K562 (cell line): ENCODE measurements around the gene NT5DC2. TPM values are rescaled to one million over a fixed set of nuclear protein-coding genes. Genes with fewer than 3 reads are reported as not detected.

Source experiments
- DACH1 ChIP-seq: fragments of 450-650 bp; IDR thresholded peaks from 2 replicates; pipeline ENCODE4 v1.6.1; 2018; ENCODE audit not compliant: partially characterized antibody
- EP400 ChIP-seq: fragments of 450-650 bp; IDR thresholded peaks from 2 replicates; pipeline ENCODE4 v1.6.1; 2017; ENCODE audit warnings: antibody characterized with exemption, mild to moderate bottlenecking, moderate library complexity
- HMG20A ChIP-seq: fragments of 450-650 bp; formaldehyde crosslinking; conservative IDR thresholded peaks from 2 replicates; pipeline ENCODE4 v1.4.0; 2020; ENCODE audit warnings: mild to moderate bottlenecking, mixed read lengths
- ILK ChIP-seq: fragments of 450-650 bp; IDR thresholded peaks from 2 replicates; pipeline ENCODE4 v1.6.1; 2016; ENCODE audit warnings: missing genetic modification characterization, low read depth, mild to moderate bottlenecking, missing compliant biosample characterization, moderate library complexity, borderline replicate concordance
- MYC ChIP-seq, 2 experiments: fragments of 250-450 bp in 1 of 2; sonication (Bioruptor Pico) in 1 of 2; IDR thresholded peaks; 2 replicates each; pipeline versions ENCODE4 v1.5.1 to v1.6.1; 2012 to 2021; ENCODE audit warnings: low read depth in 2 of 2, borderline replicate concordance in 1 of 2, improper control_type of control experiment in 1 of 2, low read length in 1 of 2, mild to moderate bottlenecking in 1 of 2, moderate library complexity in 1 of 2
- NFRKB ChIP-seq: fragments of 450-650 bp; IDR thresholded peaks from 2 replicates; pipeline ENCODE4 v1.6.1; 2016; ENCODE audit warnings: low read depth
- PATZ1 ChIP-seq: fragments of 250-450 bp; sonication (Bioruptor Pico); IDR thresholded peaks from 2 replicates; pipeline ENCODE4 v1.5.0; 2020; ENCODE audit warnings: mild to moderate bottlenecking, borderline replicate concordance
- PHF20 ChIP-seq: fragments of 450-650 bp; IDR thresholded peaks from 2 replicates; pipeline ENCODE4 v1.6.1; 2018; ENCODE audit not compliant: partially characterized antibody
- POLR2A ChIP-seq: fragments of 450-650 bp; conservative IDR thresholded peaks from 2 replicates; pipeline ENCODE4 v1.6.1; 2016
- PRDM10 ChIP-seq: fragments of 450-650 bp; IDR thresholded peaks from 2 replicates; pipeline ENCODE4 v1.6.1; 2018; ENCODE audit not compliant: partially characterized antibody
- SUPT5H ChIP-seq: fragments of 450-650 bp; IDR thresholded peaks from 2 replicates; pipeline ENCODE4 v1.6.1; 2016
- ZBTB7A ChIP-seq: IDR thresholded peaks from 2 replicates; pipeline ENCODE4 v1.6.1; 2011; ENCODE audit warnings: low read depth, mild to moderate bottlenecking, low read length, moderate library complexity, borderline replicate concordance; ENCODE audit not compliant: control insufficient read depth
- ZFP1 ChIP-seq: fragments of 450-650 bp; formaldehyde crosslinking; IDR thresholded peaks from 2 replicates; pipeline ENCODE4 v1.4.0; 2020; ENCODE audit warnings: mild to moderate bottlenecking, mixed read lengths
- ZKSCAN3 ChIP-seq: fragments of 250-450 bp; sonication (Bioruptor Pico); IDR thresholded peaks from 2 replicates; pipeline ENCODE4 v1.4.0; 2020
- ZNF146 ChIP-seq: IDR thresholded peaks from one replicate; pipeline ENCODE4 v1.6.1; 2018; ENCODE audit warnings: missing compliant biosample characterization; ENCODE audit not compliant: unreplicated experiment
- ZNF3 ChIP-seq: fragments of 250-450 bp; sonication (Bioruptor Pico); IDR thresholded peaks from 2 replicates; pipeline ENCODE4 v1.5.0; 2021; ENCODE audit warnings: mild to moderate bottlenecking, moderate library complexity
- ZNF707 ChIP-seq: fragments of 250-450 bp; sonication (Bioruptor Pico); conservative IDR thresholded peaks from 2 replicates; pipeline ENCODE4 v1.8.0; 2022; ENCODE audit warnings: inconsistent platforms, mild to moderate bottlenecking, moderate library complexity
- ZNF764 ChIP-seq: fragments of 250-450 bp; sonication (Bioruptor Pico); IDR thresholded peaks from 2 replicates; pipeline ENCODE4 v1.4.0; 2020; ENCODE audit warnings: low read depth, mild to moderate bottlenecking, moderate library complexity
- polyA plus RNA-seq, 8 experiments: library from polyadenylated mRNA; depleted of rRNA in 4 of 8; stranded (reverse) in 5 of 8; unstranded in 3 of 8; fragments of >200 nt; fragmentation: Nextera tagmentation in 2 of 8; fragmentation: Illumina TruSeq in 1 of 8; extraction: Ambion mirVana in 2 of 8; extraction: Trizol in 1 of 8; gene quantifications; 2 replicates each; pipeline versions ENCODE4 v1.2.1 to v1.2.3, GENCODE V29; 2011 to 2014; ENCODE audit warnings: inconsistent platforms in 1 of 8, missing spikeins in 1 of 8
- total RNA-seq, 7 experiments: library from RNA; depleted of rRNA in 6 of 7; stranded (reverse); fragments of >200 nt in 6 of 7; fragmentation: Illumina TruSeq in 2 of 7; extraction: Trizol in 2 of 7; gene quantifications; 2 replicates each; pipeline versions ENCODE4 v1.2.1 to v1.2.3, GENCODE V29; 2011 to 2021; ENCODE audit warnings: low replicate concordance in 1 of 7
- TF ChIP-seq, protein P1 (sequence below), 2 experiments: IDR thresholded peaks; 2 replicates each; pipeline ENCODE4 v1.6.1; 2011; ENCODE audit warnings: borderline replicate concordance in 1 of 2, control low read depth in 1 of 2, low read depth in 1 of 2, low read length in 1 of 2, mild to moderate bottlenecking in 1 of 2, mixed read lengths in 1 of 2, moderate library complexity in 1 of 2; ENCODE audit not compliant: insufficient read depth in 1 of 2, insufficient read length in 1 of 2, poor library complexity in 1 of 2, severe bottlenecking in 1 of 2; ENCODE audit errors: extremely low read depth in 1 of 2
- TF ChIP-seq, protein P2 (sequence below): sonication (generic); formaldehyde crosslinking; IDR thresholded peaks from 2 replicates; pipeline ENCODE4 v1.8.1; 2023; ENCODE audit warnings: mild to moderate bottlenecking, missing genetic modification reagents, moderate library complexity

The NT5DC2 gene
- total and polyA plus RNA-seq, 9 of the 15 experiments (the other 6 are each of a cell fraction or from before 2014, with no cell fraction given): 25.6 to 168 (median 122) TPM

DNA sequence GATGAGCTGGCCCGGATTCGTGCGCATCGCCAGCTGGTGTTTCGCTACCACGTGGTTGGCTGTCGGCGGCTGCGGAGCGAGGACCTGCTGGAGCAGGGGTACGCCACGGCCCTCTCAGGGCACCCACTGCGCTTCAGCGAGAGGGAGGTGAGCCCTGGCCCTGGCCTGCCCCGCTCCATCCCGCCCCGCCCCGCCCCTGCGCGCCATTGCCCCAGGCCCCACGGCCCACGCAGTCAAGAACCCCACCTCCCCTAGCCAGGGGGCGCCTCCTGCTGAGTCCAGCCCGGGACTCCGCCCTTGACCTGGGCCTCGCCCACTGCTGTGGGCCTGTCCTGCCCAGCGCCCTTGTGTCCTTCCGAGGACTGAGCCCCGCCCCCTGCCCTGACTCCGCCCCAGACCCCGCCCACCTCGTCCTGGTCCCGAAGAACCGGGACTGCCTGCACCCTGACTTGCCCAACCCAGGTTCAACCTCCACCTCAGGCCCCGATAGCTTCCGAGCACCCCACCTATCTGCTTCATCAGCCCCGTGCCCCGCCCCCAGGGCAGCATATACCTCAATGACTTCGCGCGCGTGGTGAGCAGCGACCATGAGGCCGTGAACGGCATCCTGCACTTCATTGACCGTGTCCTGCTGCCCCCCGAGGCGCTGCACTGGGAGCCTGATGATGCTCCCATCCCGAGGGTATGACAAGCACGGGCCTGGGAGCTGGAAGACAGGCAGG lies 14.8 kb downstream of the NT5DC2 start (continued):
- no peak for TF ChIP-seq ZFP1 (CRISPR knock-in tag)
- TF ChIP-seq ZNF764 (CRISPR knock-in tag): no peak
- TF ChIP-seq MYC (IDR thresholded peaks at IDR 0.05; ENCODE audit: low read depth, low read length): peak; percentile 14; the same call in 1 of the 2 replicates
- no peak for TF ChIP-seq MYC (CRISPR knock-in tag; IDR thresholded peaks at IDR 0.05; ENCODE audit: borderline replicate concordance, low read depth)
- no peak for TF ChIP-seq ZNF3
- TF ChIP-seq NFRKB: no peak
- TF ChIP-seq, protein P1, sequence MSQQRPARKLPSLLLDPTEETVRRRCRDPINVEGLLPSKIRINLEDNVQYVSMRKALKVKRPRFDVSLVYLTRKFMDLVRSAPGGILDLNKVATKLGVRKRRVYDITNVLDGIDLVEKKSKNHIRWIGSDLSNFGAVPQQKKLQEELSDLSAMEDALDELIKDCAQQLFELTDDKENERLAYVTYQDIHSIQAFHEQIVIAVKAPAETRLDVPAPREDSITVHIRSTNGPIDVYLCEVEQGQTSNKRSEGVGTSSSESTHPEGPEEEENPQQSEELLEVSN (IDR thresholded peaks at IDR 0.05; ENCODE audit: borderline replicate concordance in 1 of 2, extremely low read depth in 1 of 2, insufficient read depth in 1 of 2, insufficient read length in 1 of 2, low read depth in 1 of 2, low read length in 1 of 2, poor library complexity in 1 of 2, severe bottlenecking in 1 of 2): peak; percentile 29 to 66
- TF ChIP-seq, protein P2, sequence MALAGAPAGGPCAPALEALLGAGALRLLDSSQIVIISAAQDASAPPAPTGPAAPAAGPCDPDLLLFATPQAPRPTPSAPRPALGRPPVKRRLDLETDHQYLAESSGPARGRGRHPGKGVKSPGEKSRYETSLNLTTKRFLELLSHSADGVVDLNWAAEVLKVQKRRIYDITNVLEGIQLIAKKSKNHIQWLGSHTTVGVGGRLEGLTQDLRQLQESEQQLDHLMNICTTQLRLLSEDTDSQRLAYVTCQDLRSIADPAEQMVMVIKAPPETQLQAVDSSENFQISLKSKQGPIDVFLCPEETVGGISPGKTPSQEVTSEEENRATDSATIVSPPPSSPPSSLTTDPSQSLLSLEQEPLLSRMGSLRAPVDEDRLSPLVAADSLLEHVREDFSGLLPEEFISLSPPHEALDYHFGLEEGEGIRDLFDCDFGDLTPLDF (CRISPR knock-in tag): no peak
- TF ChIP-seq DACH1: peak; percentile 28
- no peak for TF ChIP-seq ZNF146
- TF ChIP-seq ILK (tag): no peak
- TF ChIP-seq HMG20A (CRISPR knock-in tag): no peak
- no peak for TF ChIP-seq PRDM10
- TF ChIP-seq ZKSCAN3 (CRISPR knock-in tag): no peak
- no peak for TF ChIP-seq POLR2A
- TF ChIP-seq SUPT5H: no peak
- TF ChIP-seq ZNF707 (CRISPR knock-in tag): no peak
- TF ChIP-seq ZBTB7A: peak; percentile 48; the same call in 1 of the 2 replicates
- TF ChIP-seq PATZ1 (CRISPR knock-in tag): no peak
- TF ChIP-seq PHF20: no peak
- TF ChIP-seq EP400: peak; percentile 52; the same call in 1 of the 2 replicates
